Activated effector memory CD4-positive, alpha-beta T cell treated with anti-CD3 and anti-CD28 coated beads, Interleukin-2, amount 50 U/mL, for 16 hours (primary cell): ENCODE measurements around the gene DDN.

ENCODE experiments used
- DNase-seq: peaks from one replicate; pipeline ENCODE4 v3.0.0-alpha.2; 2020

The DDN gene

DNA sequence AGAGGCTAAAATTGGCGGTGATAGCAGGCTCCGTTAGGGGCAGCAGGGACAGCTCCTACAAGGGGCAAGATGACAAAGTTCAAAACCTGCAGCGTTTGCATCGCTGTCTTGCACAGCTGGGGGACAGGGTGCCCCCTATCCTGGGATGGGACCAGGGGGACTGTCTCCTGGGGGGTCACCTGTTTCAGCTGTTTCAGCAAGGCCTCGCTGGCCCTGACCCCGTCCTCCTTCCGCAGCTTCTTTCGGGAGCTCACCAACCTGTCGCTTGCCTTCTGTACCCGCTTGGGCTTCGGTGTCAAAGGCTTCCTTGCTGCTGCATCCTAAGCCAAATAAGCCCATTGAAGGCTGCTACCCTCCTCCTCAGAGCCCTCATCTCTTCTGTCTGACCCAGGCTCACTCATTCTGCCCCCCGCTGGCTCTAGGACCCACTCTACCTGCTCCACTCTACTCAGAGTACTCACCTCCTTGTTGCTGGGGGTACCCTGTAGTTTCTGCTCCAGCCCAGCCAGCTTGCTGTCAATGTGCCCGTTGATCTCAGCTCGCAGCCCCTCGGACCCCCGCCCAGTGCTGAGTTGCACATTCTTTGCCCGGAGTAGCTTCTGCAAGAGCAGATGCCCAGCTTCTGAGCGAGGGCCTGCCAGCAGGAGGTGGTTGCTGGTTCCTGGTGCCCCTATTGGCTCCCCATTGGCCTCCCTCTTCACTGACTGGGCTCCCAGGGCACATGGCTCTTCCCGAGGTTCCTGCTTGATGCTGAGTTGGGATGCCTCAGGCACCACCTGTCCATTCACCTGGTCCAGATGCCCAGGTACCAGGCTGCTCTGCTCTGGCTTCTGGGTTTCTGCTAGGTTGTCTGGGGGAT is 31.8 kb upstream of the DDN start:
- DNase-seq = no peak

DNA sequence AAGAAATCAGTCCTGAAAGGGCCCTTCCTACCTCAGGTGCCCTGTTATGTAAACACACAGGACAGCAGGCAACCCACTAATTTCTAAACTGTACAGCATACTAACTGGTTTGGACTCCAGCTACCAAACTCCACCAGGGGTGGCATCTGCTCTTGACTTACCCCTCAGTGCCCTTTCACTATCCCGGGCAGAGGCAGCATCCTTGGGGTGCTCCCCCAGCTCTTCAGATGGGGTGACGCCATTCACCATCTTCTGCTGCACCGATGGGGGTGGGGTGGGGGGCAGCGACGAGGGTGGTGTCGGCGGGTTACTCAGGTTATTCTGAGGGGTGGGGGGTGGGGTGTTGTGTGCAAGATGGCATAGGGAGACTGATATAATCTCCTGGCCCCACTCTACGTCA is 30.9 kb upstream of the DDN start:
- no peak for DNase-seq

DNA sequence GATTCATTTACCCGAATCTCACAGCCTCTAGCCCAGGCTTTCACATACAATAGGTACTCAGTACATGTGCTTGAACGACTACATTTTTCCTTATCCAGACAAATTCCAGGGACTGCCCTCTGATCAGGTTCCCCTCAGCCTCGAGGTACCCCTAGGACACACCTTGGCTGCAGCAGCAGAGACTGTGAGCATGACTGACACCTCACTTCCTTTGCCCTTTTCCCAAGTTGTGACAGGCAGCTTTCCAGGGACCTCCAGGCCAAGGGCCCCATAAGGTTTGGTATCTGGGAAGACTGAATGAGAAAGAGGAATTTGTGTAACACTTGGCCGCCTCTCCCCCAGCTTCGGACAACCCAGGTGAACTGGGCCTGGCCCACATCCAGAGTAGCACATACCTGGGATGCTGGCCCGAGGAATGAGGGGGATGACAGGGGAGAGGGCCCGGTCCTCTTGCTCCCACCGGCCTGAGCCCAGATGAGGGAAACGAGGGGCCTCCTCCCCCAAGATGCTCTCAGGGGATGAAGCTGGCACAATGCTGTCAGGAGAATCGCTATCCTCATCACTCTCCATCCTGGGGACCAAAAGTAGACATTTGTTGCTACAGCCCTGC is 29.6 kb upstream of the DDN start:
- DNase-seq = no peak

DNA sequence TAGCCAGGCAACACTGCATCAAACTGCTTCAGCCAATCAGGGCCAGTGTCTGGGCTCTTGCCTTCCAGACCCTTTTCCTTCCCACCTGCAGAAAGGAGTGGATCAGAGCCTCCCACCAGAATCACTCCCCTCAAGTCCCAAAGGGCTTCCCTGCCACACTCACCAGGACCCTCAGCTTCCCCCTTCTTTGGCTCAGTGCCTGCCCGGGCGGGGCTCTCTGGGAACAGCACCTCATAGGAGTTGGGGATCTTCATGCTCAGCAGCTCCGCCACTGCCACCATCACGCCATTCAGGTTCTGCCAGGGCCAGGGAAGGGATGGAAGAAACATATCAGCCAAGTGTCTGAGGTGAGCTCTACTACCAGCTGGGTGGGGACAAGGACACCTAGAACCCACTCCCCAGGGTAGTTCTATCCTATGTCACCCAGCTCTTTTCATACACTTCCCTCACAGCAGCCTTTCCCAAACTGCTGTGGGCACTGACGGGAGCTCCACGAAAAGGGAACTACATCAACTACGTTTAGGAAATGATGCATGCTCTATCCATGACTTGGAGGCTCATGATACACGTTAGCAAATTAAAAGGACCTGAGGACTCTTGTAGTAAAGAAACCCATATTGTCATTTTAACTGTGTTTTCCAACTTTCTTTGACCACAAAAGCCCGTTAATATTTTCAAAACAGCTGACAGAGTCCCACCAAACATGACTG is 28.8 kb upstream of the DDN start:
- DNase-seq = no peak

DNA sequence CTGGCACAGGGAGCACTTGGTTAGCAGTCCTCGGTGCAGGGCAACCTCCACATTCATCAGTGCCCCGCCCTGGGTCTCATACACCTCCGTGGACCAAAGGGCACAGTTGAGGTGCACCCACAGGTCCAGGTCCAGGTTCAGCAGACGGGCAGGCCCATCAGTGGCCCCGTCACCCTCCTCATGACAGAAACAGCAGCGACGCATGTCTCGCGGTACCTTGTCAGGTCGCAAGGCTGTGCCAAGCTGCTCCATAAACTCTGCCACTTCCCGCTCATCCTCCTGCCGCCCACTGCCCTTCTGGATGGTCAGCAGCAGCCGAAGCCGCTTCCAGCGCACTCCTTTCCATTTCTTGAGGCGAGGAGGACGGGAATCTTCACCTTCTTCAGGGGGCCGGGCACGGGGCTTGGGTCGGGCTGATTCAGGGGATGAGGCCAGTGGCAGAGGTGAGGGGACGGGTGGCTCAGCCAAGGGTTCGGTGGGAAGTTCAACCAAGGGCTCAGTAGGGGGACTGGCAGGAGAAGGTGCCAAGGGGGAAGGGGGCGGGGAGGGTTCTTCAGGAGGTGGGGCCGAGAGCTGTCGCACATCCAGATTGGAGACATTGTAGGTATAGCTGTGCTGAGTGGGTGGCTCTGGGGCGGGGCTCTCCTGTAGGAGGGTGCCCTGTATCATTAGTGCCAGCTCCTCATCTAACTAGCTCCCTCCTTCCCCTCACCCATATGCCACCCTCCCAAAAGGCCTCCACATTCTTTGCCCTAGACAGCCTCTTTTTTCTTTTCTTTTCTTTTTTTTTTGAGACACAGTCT is 27.7 kb upstream of the DDN start:
- no peak for DNase-seq

DNA sequence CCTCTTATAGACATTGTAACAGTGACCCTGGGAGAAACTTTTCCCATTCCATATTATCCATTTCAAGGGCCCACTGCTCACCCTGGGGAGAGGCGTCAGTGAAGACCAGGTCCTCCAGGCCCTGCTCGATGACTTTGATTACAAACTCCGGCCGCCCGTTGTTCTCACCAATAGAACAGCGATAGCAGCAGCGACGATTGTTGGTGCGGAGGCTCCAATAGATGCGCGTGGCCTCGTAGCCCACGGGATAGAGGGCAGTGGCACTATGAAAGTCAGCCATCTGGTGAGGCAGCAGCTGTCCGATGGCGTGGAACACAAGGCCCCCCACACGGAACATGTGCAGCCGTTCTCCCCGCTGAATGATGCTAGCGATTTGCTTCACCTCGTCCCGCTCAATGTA is 26.9 kb upstream of the DDN start:
- no peak for DNase-seq

DNA sequence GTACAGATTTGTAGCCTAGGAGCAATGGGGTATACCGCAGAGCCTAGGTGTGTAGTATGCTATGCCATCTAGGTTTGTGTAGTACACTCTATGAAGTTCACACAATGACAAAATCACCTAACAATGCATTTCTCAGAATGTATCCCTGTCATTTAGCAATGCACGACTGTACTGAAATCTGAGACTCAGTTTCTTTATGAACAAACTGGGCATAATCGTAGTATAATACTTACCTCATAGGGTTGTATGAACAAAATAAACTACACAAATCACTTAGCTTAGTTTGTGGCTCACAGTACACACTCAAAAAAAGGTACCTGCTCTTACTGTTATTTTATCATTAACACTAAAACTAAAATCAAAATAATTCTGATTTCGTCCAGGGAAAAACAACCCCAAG is 26.3 kb upstream of the DDN start:
- DNase-seq = no peak

DNA sequence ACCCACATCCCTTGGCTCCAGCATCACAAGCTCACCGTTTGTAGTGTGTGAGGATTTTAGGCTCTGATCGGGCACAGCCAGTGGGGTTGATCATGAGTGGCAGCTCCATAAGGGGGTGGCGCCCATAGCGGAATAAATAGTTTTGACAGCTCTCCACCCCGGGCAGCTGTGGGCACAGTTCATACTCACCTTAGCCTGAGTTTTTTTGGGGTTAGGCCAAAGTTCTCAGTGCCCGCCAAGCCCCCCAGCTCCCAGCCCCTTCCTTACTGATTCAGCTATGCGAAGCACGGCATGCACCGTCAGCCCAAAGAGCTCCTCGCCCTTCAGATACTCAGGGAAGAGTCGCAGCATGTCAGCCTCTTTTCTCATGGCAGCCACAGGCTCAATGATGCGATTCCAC is 25.4 kb upstream of the DDN start:
- no peak for DNase-seq

DNA sequence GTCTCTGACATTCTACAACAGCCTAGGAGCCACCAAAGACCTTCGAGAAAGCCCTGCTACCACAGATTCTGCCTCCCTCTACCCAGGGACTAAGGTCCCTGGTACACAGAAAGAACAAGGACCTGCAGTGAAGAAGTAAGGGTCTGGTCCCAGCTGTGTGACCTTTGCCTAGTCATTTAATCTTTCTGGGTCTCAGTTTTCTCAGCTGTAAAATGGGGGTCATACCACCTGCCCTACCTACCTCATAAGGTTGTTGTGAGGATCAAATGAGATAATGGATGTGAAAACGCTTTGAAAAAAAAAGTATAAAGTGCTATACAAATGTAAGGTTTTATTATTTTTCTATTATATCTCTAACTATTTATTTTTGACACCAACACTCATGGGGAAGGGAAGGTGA is 24.6 kb upstream of the DDN start:
- DNase-seq = no peak

DNA sequence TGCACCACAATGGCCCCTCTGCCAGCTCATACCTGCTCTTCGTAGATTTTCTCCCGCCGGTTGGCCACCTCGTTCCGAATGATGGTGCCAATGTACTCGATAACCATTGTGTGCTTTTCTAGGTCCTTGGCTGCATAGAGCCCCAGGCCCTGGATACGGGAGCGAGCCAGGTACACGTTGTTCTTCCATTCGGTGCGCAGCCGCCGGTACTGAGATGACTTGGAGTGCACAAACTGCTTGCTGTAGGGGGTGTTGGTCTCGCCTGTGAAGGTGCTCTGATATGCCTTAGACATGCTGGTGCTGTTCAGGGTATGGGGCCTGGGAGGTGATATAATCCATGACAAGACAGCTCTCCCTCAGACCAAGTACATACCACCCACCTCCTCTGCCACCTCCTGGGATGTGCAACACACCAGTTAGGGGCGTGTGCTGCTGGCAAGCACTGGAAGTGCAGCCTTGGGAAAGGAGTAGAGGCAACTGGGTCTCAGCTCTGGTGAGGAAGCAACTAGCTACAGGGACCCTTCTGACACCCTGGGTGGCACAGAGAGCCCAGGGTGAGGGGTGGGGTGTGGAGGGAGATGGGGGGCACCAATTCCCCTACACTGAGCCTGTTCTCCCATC is 23.5 kb upstream of the DDN start:
- DNase-seq = no peak

DNA sequence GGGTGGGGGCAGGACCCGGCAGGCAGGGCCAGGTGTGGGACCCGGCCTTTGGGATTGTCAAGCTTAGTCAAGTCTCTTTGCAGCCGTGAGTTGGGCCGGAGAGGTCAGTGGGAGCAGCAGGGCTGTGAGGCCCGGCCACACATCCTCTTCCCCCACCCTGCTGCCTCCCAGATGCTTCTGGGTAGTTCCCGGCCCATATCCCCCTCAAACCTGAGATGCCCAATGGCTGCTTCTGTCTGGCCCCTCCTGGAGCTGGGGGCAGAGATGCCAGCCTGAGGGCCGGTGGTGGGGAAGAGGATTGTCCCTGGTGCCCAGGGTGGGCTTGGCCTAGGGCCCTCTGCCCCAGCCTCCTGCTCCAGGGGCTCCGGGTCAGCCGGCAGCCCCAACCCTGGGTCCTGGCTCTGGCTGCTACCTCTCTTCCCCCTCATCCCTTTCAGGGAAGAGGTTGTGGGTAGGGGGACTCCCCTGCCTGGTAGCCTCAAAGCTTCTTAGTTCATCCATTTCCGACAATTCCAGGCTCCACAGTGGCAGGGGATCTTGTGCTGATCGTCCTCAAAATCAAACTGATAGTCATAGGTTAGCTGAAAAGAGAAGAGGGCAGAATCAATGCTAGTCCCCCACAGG is 22.2 kb upstream of the DDN start:
- no peak for DNase-seq

DNA sequence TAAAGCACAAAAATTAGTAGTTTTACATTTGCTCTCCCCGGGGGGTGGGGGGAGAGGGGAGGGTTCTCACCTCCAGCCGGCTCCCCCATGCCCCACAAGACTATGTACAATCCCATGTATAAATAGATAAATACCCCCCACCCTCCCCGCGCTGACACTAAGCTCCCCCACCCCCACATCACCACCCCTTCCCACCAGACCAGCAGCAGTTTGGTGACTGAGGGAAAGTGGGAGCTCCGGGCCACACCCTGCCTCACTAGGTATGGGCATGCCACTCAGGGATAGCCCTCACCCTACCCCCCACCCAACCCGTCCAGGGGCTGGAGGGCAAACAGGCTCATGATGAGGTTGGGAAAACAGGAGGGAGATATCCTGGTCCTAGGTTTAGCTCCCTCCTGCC is 21.3 kb upstream of the DDN start:
- DNase-seq = peak; percentile 61

DNA sequence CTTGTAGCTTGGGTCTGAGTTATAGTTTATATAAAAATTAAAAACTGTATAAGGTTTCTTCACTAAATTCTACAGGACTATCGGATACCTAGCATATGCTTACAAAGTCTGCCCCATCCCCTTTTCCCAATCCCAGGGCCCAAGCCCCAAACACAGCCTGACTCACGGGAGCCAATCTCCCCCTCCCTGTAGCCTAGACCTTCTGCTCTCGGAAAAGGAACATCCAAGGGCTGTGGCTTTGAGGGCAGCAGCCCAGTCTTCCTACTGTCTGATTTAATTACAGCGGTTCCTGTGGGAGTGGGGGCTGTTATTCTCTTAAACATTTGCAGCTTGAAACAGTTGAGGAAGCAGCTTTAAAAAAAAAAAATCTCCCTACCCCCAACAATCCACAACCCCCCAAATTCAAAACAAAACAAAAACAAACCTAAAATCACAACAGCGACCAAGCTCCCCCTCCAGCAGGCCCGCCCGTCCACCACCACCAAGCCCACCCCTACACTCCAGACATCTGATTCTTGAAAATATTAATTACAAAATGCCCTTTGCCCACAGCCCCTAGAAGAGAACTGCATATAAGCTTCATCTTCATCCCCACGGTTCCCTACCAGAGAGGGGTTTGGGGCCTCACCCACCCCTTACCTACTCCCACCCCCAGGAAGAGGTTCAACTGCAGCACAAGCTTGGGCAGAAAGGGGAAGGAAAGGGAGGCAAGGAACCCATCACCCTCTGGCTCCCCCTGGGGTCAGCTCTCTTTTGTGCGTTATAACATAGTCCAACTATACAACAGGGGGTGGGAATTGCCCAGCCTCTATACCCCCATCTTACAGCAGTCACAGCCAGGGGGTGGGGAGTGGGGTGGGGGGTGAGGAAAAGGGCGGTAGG is 20.5 kb upstream of the DDN start:
- DNase-seq = peak; percentile 75

DNA sequence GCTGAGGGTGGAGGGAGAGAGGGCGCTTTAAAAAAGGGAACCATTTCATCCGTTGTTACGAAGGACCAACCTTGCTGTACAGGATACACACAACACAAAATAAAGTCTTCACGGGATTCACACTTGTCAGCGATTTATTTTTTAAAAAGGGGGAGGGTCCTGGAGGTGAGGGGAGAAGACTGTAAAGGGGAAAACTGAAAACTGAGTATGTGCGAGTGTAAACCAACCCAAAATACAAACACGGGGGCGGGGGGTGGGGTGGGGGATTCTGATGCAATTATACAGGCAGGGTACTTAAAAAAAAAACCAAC is 19.9 kb upstream of the DDN start:
- no peak for DNase-seq

DNA sequence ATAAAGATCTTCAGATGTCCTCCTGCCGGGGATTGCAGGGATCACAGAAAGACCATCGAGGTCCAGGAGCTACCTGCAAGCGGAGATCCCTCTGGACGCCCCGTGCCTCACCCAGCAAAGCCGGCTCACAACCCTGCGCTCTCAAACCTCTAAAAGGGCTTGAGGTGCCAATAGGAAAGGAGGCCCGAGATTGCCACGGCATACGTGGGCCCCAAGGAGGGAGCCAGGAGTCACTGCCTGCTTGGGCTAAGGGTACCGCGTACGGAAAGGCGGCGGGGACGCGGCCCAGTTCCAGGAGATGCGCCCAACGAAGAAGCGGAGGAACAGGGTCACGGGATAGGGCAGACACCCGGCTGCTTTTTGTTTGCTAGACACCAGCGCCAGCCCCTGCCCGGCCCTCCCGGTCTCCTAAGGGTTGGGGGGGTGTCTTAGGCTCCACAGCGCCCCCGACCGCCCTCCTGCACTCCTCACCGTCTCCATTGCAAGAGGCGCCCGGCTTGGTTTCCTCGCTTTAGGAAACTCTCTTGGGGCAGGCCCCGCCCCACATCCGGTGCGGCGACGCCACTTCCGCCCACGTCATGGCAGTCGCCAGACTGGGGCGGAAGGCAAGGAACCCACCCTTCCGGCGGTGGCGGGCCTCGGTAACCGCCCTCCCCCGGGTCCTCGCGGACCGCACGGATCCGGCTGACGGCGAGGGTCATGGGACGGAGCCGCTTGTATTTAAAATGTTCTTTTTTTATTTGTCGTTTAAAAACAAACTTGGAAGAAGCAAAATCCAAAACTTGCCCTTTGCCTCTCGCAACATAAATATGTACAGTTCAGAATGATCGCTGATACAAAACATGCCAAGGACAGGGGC is 19.3 kb upstream of the DDN start, which contains the start of gene PRKAG1:
TSS of gene PRKAG1 (minus strand) at position 516 of the 859 bp plus-strand sequence. CDS start at position 480, 36 bp downstream.
- peak; percentile 99 for DNase-seq

DNA sequence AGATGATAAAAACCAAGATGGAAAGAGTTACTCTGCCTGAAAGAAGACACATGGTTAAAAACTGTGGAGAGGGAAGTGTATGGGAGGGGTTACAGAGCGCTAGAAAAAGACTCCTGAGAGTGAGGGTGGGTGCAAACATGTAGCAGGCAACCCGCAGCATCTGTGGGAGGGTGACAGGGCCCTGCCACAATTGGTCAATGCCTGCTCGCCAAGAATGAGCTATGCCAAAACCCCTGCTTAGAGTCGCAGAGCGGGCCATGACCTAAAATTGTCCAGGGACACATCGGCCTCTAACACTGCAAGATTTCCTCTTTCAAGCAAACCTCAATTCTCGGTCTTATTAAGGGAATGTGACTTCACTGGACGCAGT is 18.7 kb upstream of the DDN start:
- peak; percentile 77 for DNase-seq

DNA sequence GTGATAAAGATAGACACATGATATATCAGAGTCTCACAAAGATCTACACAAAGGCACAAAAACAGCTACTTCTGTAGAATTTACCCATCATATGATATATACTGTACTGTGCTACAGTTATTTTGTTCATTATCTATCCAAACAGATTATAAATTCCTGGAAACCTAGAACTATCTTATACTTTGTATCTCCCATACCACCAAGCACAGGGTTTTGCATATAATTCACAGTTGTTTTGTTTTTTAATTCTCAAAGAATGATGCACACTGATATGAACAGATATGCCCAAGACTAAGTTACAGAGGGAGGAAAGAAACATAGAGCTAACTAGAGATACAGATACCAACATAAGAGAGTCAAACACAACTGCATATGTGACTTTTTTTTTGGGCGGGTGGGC is 16.0 kb upstream of the DDN start:
- DNase-seq = no peak

DNA sequence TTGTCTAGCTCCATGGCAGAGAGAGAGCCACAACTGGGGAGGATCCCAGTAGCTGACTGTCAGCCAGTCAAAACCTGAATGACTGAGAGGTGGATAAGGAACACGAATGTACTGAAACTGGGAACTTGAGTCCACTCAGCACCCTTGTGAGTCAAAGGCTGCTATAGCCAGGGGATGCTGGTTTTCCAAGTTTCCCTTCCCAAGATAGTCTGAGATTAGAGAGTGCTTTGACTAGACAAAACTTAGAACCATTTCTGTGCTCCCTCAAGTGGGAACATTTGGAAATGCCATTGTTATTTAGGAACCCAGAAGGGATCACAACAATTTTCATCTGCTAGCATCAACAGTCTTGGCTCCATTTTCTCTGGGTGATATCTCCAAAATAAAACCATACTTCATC is 15.4 kb upstream of the DDN start:
- no peak for DNase-seq

DNA sequence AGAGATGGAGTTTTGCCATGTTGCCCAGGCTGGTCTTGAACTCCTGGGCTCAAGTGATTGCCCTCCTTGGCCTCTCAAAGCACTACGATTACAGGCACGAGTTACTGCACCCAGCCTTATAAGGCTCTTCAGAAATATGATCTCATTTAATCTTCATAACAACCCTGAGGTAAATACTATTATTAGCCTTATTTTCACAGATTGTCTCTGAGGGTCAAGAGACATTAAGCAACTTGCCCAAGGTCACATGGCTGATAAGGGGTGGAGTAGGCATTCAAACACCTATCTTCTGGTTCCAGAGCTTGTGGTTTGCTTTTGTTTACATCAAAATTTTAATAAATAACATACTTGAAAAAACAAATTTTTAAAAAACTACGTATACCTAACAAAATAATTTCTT is 14.3 kb upstream of the DDN start:
- no peak for DNase-seq

DNA sequence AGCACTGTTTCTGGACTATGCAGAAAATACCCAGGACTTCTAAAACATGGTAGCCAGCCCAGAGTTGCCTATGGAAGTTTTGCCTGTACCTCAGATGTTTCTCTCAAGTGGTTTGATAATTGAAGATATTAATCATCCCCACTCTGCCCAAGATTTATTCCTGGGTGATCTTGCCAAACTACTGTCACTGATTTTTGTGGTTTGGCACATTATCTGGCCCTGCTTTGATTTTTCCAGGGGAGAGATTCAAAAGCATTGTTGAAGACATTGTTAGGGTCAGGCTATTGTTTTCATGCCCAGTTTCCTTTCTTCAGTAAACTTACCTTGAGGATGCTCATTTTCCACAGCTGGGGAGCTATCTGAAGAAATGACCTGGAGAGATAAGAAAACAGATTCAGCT is 13.6 kb upstream of the DDN start:
- DNase-seq = no peak
